ENCODE data around the gene LARP4B. TPM values are rescaled to one million over a fixed set of nuclear protein-coding genes. Genes with fewer than 3 reads are reported as not detected.

LARP4B gene
- total and polyA plus RNA-seq, 2 of the 13 experiments (the other 11 are each of a cell fraction or from before 2014, with no cell fraction given), result 19.5 to 30.2 TPM

GRCh38 chr10:788796-789748 is 142.4 kb downstream of the LARP4B start (continued):
- TF ChIP-seq ZSCAN25 (CRISPR knock-in tag; IDR thresholded peaks at IDR 0.05), result 0 out of 2 replicates have a peak, but pooled peaks have one; percentile 28
- TF ChIP-seq YEATS4 (CRISPR knock-in tag; IDR thresholded peaks at IDR 0.05; ENCODE audit: borderline replicate concordance), result peak; percentile 82; the same call in 1 of the 2 replicates
- TF ChIP-seq PRDM4 (CRISPR knock-in tag; IDR thresholded peaks at IDR 0.05; ENCODE audit: borderline replicate concordance), result no peak
- TF ChIP-seq CAMTA2 (CRISPR knock-in tag; IDR thresholded peaks at IDR 0.05; ENCODE audit: borderline replicate concordance), result 0 out of 2 replicates have a peak, but pooled peaks have one; percentile 15
- no peak; the same call in 1 of the 2 replicates for TF ChIP-seq BCL3 (CRISPR knock-in tag; IDR thresholded peaks at IDR 0.05)
- no peak for TF ChIP-seq ZSCAN12 (CRISPR knock-in tag; IDR thresholded peaks at IDR 0.05)
- peak; percentile 74 for TF ChIP-seq GZF1 (CRISPR knock-in tag; IDR thresholded peaks at IDR 0.05)
- TF ChIP-seq HOXA9 (CRISPR knock-in tag; IDR thresholded peaks at IDR 0.05; ENCODE audit: borderline replicate concordance), result no peak
- TF ChIP-seq SRSF4 (IDR thresholded peaks at IDR 0.05; ENCODE audit: low read depth, low read length, poor library complexity, severe bottlenecking), result no peak
- TF ChIP-seq HNRNPUL1 (IDR thresholded peaks at IDR 0.05; ENCODE audit: low read depth, low read length), result no peak
- TF ChIP-seq, protein P1, sequence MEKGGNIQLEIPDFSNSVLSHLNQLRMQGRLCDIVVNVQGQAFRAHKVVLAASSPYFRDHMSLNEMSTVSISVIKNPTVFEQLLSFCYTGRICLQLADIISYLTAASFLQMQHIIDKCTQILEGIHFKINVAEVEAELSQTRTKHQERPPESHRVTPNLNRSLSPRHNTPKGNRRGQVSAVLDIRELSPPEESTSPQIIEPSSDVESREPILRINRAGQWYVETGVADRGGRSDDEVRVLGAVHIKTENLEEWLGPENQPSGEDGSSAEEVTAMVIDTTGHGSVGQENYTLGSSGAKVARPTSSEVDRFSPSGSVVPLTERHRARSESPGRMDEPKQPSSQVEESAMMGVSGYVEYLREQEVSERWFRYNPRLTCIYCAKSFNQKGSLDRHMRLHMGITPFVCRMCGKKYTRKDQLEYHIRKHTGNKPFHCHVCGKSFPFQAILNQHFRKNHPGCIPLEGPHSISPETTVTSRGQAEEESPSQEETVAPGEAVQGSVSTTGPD (CRISPR knock-in tag; IDR thresholded peaks at IDR 0.05), result no peak
- 0 out of 2 replicates have a peak, but pooled peaks have one; percentile 56 for TF ChIP-seq BORCS8-MEF2B (CRISPR knock-in tag; IDR thresholded peaks at IDR 0.05)
- TF ChIP-seq, protein P2, sequence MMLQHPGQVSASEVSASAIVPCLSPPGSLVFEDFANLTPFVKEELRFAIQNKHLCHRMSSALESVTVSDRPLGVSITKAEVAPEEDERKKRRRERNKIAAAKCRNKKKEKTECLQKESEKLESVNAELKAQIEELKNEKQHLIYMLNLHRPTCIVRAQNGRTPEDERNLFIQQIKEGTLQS (CRISPR knock-in tag; IDR thresholded peaks at IDR 0.05), result no peak
- no peak for TF ChIP-seq FOXM1 (CRISPR knock-in tag; IDR thresholded peaks at IDR 0.05)
- no peak for TF ChIP-seq CBX2 (IDR thresholded peaks at IDR 0.05; ENCODE audit: low read depth, low read length)
- 0 out of 2 replicates have a peak, but pooled peaks have one; percentile 62 for TF ChIP-seq CBX2 (CRISPR knock-in tag; IDR thresholded peaks at IDR 0.05; ENCODE audit: low read depth)
- TF ChIP-seq, protein P3, sequence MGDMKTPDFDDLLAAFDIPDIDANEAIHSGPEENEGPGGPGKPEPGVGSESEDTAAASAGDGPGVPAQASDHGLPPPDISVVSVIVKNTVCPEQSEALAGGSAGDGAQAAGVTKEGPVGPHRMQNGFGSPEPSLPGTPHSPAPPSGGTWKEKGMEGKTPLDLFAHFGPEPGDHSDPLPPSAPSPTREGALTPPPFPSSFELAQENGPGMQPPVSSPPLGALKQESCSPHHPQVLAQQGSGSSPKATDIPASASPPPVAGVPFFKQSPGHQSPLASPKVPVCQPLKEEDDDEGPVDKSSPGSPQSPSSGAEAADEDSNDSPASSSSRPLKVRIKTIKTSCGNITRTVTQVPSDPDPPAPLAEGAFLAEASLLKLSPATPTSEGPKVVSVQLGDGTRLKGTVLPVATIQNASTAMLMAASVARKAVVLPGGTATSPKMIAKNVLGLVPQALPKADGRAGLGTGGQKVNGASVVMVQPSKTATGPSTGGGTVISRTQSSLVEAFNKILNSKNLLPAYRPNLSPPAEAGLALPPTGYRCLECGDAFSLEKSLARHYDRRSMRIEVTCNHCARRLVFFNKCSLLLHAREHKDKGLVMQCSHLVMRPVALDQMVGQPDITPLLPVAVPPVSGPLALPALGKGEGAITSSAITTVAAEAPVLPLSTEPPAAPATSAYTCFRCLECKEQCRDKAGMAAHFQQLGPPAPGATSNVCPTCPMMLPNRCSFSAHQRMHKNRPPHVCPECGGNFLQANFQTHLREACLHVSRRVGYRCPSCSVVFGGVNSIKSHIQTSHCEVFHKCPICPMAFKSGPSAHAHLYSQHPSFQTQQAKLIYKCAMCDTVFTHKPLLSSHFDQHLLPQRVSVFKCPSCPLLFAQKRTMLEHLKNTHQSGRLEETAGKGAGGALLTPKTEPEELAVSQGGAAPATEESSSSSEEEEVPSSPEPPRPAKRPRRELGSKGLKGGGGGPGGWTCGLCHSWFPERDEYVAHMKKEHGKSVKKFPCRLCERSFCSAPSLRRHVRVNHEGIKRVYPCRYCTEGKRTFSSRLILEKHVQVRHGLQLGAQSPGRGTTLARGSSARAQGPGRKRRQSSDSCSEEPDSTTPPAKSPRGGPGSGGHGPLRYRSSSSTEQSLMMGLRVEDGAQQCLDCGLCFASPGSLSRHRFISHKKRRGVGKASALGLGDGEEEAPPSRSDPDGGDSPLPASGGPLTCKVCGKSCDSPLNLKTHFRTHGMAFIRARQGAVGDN (CRISPR knock-in tag; IDR thresholded peaks at IDR 0.05), result peak; percentile 97
- no peak for TF ChIP-seq KLF6 (CRISPR knock-in tag; IDR thresholded peaks at IDR 0.05)
